HepG2 (cell line): ENCODE measurements around the gene B3GALNT2. TPM values are rescaled to one million over a fixed set of nuclear protein-coding genes. Genes with fewer than 3 reads are reported as not detected.

ENCODE experiments used
- ATAC-seq: fragments of 200-7000 bp; cut with Tn5 transposase; 3 replicates; pipeline ENCODE4 v1.9.1; 2020; ENCODE audit warnings: mild to moderate bottlenecking, moderate library complexity
- BruUV-seq: library from RNA; stranded (reverse); fragments of 400-500 nt; replicated peaks from 2 replicates; lab custom pipeline; 2021; lab: Mats Ljungman, UMichigan
- CTCF ChIA-PET: fragments of 300-600 bp; formaldehyde crosslinking; extraction: SDS; loops from one replicate; lab custom pipeline; 2021; ENCODE audit warnings: low total read pairs, inconsistent platforms, low intra/inter-chr PET ratio; lab: Yijun Ruan, JAX
- POLR2A ChIA-PET: fragments of 350-600 bp; sonication (Branson Sonifier 250); formaldehyde crosslinking; loops from one replicate; lab custom pipeline; 2020; ENCODE audit warnings: antibody characterized with exemption, inconsistent platforms; lab: Yijun Ruan, JAX
- DNase-seq: peaks from one replicate; pipeline ENCODE4 v3.0.0-alpha.2; 2015; ENCODE audit warnings: low spot score
- FAIRE-seq: peaks from 3 replicates; lab custom pipeline; 2011; peaks lifted over from hg19 to GRCh38; lab: Jason Lieb, UNC
- H2AFZ ChIP-seq: one replicate; pipeline ENCODE4 v1.6.1; 2011; ENCODE audit warnings: low read length, inconsistent platforms
- H3K27ac ChIP-seq: fragments of 300-600 bp; 3 replicates; pipeline ENCODE4 v1.8.0; 2011; ENCODE audit warnings: mixed run types, mild to moderate bottlenecking, mixed read lengths, low read length, inconsistent platforms; ENCODE audit not compliant: insufficient read depth; ENCODE audit errors: extremely low read length
- H3K27me3 ChIP-seq, 2 experiments: fragments of 200-600 bp in 1 of 2; 2 replicates in 1 of 2; 3 replicates in 1 of 2; pipeline versions ENCODE4 v1.6.0 to v1.8.0; 2011; ENCODE audit warnings: low read length in 2 of 2, mild to moderate bottlenecking in 2 of 2, moderate library complexity in 2 of 2, inconsistent platforms in 1 of 2; ENCODE audit not compliant: insufficient read depth in 2 of 2, control insufficient read depth in 1 of 2
- H3K36me3 ChIP-seq, 2 experiments: fragments of 200-600 bp in 1 of 2; replicated peaks in 1 of 2; 2 replicates in 1 of 2; 3 replicates in 1 of 2; pipeline versions ENCODE4 v1.5.1 to v1.8.0; 2011; ENCODE audit warnings: low read length in 2 of 2, inconsistent platforms in 1 of 2; ENCODE audit not compliant: insufficient read depth in 2 of 2, control insufficient read depth in 1 of 2
- H3K4me1 ChIP-seq: 2 replicates; pipeline ENCODE4 v1.5.1; 2012; ENCODE audit warnings: low read length, inconsistent platforms; ENCODE audit not compliant: insufficient read depth
- H3K4me2 ChIP-seq: 2 replicates; pipeline ENCODE4 v1.6.0; 2011; ENCODE audit warnings: low read depth, low read length, inconsistent platforms
- H3K4me3 ChIP-seq, 3 experiments: fragments of 200-600 bp in 1 of 3; sonication (generic), shearing (Covaris generic) in 1 of 3; replicated peaks in 1 of 3; 2 replicates each; pipeline ENCODE4 v1.5.1; 2011 to 2016; ENCODE audit warnings: low read length in 3 of 3, inconsistent platforms in 2 of 3, low read depth in 2 of 3, mild to moderate bottlenecking in 2 of 3, control low read depth in 1 of 3, mixed read lengths in 1 of 3; ENCODE audit not compliant: insufficient read depth in 1 of 3
- H3K79me2 ChIP-seq: one replicate; pipeline ENCODE4 v1.6.1; 2011; ENCODE audit warnings: low read length, inconsistent platforms; ENCODE audit not compliant: insufficient read depth
- H3K9ac ChIP-seq: 2 replicates; pipeline ENCODE4 v1.6.0; 2011; ENCODE audit warnings: mild to moderate bottlenecking, low read depth, low read length, inconsistent platforms; ENCODE audit not compliant: insufficient read depth
- H3K9me3 ChIP-seq: 2 replicates; pipeline ENCODE4 v1.5.1; 2012; ENCODE audit warnings: mild to moderate bottlenecking, low read length
- H4K20me1 ChIP-seq: 2 replicates; pipeline ENCODE4 v1.6.0; 2011; ENCODE audit warnings: inconsistent platforms, mild to moderate bottlenecking, low read length, moderate library complexity; ENCODE audit not compliant: insufficient read depth
- BRCA1 ChIP-seq: sonication (generic); formaldehyde crosslinking; IDR thresholded peaks from 2 replicates; pipeline ENCODE4 v1.4.0; 2020; ENCODE audit warnings: missing genetic modification reagents
- DBP ChIP-seq: sonication (generic); formaldehyde crosslinking; IDR thresholded peaks from 2 replicates; pipeline ENCODE4 v1.4.0; 2020; ENCODE audit warnings: missing genetic modification reagents; ENCODE audit errors: not compliant biosample characterization
- ETV5 ChIP-seq: IDR thresholded peaks from 2 replicates; pipeline ENCODE4 v1.6.1; 2018; ENCODE audit warnings: missing biosample characterization, missing genetic modification reagents, inconsistent platforms, borderline replicate concordance
- FOXO1 ChIP-seq: sonication (generic); formaldehyde crosslinking; IDR thresholded peaks from 2 replicates; pipeline ENCODE4 v1.4.0; 2020; ENCODE audit warnings: missing genetic modification reagents
- GPBP1L1 ChIP-seq: sonication (generic); formaldehyde crosslinking; IDR thresholded peaks from 2 replicates; pipeline ENCODE4 v1.5.0; 2020; ENCODE audit warnings: mild to moderate bottlenecking, missing genetic modification reagents
- MLXIP ChIP-seq: sonication (generic); formaldehyde crosslinking; IDR thresholded peaks from 2 replicates; pipeline ENCODE4 v1.9.0; 2021; ENCODE audit warnings: missing genetic modification reagents, borderline replicate concordance
- NFKBIZ ChIP-seq: IDR thresholded peaks from 2 replicates; pipeline ENCODE4 v1.6.1; 2018; ENCODE audit warnings: missing genetic modification reagents, missing compliant biosample characterization
- NR2F2 ChIP-seq: IDR thresholded peaks from 2 replicates; pipeline ENCODE4 v1.6.1; 2012; ENCODE audit warnings: low read depth, inconsistent platforms, borderline replicate concordance
- ZNF383 ChIP-seq: sonication (generic); formaldehyde crosslinking; IDR thresholded peaks from 2 replicates; pipeline ENCODE4 v1.4.0; 2020; ENCODE audit warnings: missing genetic modification reagents, mild to moderate bottlenecking, borderline replicate concordance
- ZNF550 ChIP-seq: sonication (generic); formaldehyde crosslinking; IDR thresholded peaks from 2 replicates; pipeline ENCODE4 v1.4.0; 2020; ENCODE audit warnings: mild to moderate bottlenecking, missing genetic modification reagents, borderline replicate concordance
- ZNF619 ChIP-seq: sonication (generic); formaldehyde crosslinking; IDR thresholded peaks from 2 replicates; pipeline ENCODE4 v1.4.0; 2020; ENCODE audit warnings: mild to moderate bottlenecking, missing genetic modification reagents
- ZNF646 ChIP-seq: sonication (generic); formaldehyde crosslinking; IDR thresholded peaks from 2 replicates; pipeline ENCODE4 v1.9.0; 2021; ENCODE audit warnings: mild to moderate bottlenecking, missing genetic modification reagents
- WGBS: methylation state at CpG from one replicate; pipeline ENCODE4 v1.1.6; 2017; ENCODE audit warnings: low lambda C conversion rate; 5-methylcytosine and 5-hydroxymethylcytosine counted together
- in situ Hi-C: cut with HindIII; loops from 2 replicates; pipeline ENCODE4 v1.10.0; 2017; ENCODE audit warnings: low pct_unique_long_range_greater_than_20kb; ENCODE audit not compliant: extremely low pct_ligation_motif_present
- intact Hi-C: fragments of 100-400 bp; cut with micrococcal nuclease; formaldehyde crosslinking; loops from one replicate; pipeline ENCODE4 v1.10.0; 2022; ENCODE audit not compliant: unreplicated experiment
- polyA plus RNA-seq, 8 experiments: library from polyadenylated mRNA; depleted of rRNA in 3 of 8; stranded (reverse) in 7 of 8; unstranded in 1 of 8; fragments of >200 nt; fragmentation: Illumina TruSeq in 4 of 8; extraction: Trizol in 4 of 8; gene quantifications; 2 replicates each; pipeline versions ENCODE4 v1.2.1 to v1.2.3, GENCODE V29; 2011 to 2016; ENCODE audit warnings: low read depth in 4 of 8, missing spikeins in 1 of 8, mixed read lengths in 1 of 8; ENCODE audit not compliant: insufficient read depth in 1 of 8
- total RNA-seq, 5 experiments: library from RNA; depleted of rRNA; stranded (reverse); fragments of >200 nt; fragmentation: Illumina TruSeq; extraction: Trizol; gene quantifications; 2 replicates each; pipeline ENCODE4 v1.2.3, GENCODE V29; 2016; ENCODE audit warnings: low read depth in 1 of 5

B3GALNT2 gene
- total and polyA plus RNA-seq, 2 of the 13 experiments (the other 11 are each of a cell fraction or from before 2014, with no cell fraction given), result 16.5 to 28.9 TPM

GRCh38 chr1:235425357-235425756 lies 78.9 kb downstream of the B3GALNT2 start:
- WGBS, result 95% methylated on average over 9 of the region's 9 CpGs
- no peak overlapping the region for H3K4me2 ChIP-seq
- H4K20me1 ChIP-seq, result no peaks in the 10 kb centered on the region
- in situ Hi-C loops, result no loop called here
- no peak overlapping the region for H3K27ac ChIP-seq
- peaks cover 2 to 21% of the 10 kb centered on the region in 2 experiments; a peak in 4 of 5 replicates for H3K36me3 ChIP-seq
- ATAC-seq (no peak), DNase-seq (no peak), FAIRE-seq (no peak)
- no TSS peak for BruUV-seq
- no peak overlapping the region for H3K4me3 ChIP-seq
- H3K27me3 ChIP-seq, result no peaks in the 10 kb centered on the region; a peak in 1 of 5 replicates
- H3K9ac ChIP-seq, result no peak overlapping the region
- CTCF ChIA-PET, result no interaction called here
- H3K9me3 ChIP-seq, result no peaks in the 10 kb centered on the region
- no peaks in the 10 kb centered on the region for H3K4me1 ChIP-seq
- intact Hi-C loops, result no loop called here
- H2AFZ ChIP-seq, result no peak overlapping the region
- POLR2A ChIA-PET, result no interaction called here
- peaks cover 14% of the 10 kb centered on the region for H3K79me2 ChIP-seq
- TF ChIP-seq ZNF646 (CRISPR knock-in tag) (no peak), ZNF383 (CRISPR knock-in tag) (no peak), GPBP1L1 (CRISPR knock-in tag) (no peak), FOXO1 (CRISPR knock-in tag) (no peak), NR2F2 (no peak), MLXIP (no peak), ZNF619 (CRISPR knock-in tag) (no peak), NFKBIZ (CRISPR knock-in tag) (no peak), DBP (CRISPR knock-in tag) (no peak), BRCA1 (no peak), ETV5 (CRISPR knock-in tag) (no peak), ZNF550 (CRISPR knock-in tag) (no peak)
